ENCODE measurements around the gene TRABD2B.

The TRABD2B gene

DNA sequence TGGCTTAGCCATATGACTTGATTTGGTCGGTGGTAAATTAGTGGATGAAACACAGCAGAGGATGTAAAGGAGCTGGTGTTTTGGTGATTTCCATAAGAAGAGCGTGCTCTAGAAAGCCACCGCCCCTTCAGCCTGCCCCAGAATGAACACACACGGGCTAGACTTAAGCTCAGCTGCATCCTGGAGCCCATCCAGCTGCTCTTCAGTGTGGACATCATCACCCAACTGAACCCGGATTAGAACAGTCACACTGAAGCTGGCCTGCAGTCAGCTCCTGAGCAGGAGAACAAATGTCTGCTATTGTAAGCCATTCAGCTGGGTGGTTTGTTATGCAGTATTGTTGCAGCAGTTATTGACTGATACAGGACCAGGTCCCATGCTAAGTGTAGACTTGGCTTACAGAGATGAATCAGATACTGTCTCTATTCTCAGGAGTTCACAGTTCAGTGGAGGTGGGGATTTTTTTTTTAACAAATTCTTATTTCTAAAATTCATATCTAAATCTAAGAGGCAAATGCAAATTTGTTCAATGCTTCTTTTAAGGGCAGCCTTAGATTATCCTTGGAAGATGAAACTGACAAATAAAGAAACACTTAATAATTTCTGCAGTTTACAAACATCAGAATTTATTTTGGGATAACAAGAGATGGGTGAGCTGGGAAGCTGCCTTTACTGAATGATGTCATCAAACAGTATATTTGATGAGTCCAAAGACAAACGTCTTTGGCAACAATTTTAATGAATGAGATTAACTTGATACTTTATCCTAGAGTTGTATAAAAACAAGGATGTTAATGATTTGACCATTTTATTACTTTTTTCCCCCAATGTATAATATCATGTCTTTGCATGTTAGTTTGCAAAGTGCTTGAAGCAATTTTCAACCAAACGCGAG lies 251.2 kb downstream of the TRABD2B start:
- POLR2A ChIA-PET = no interaction called here
- no peak overlapping the region for H3K4me3 ChIP-seq (ENCODE audit: low read depth, low read length)
- CTCF ChIA-PET = interaction anchor here (0.7 to 2.4 kb wide), 5 partner anchors 8 to 357 kb away, joined by 3 to 11 read pairs (median 3); no protein-coding TSS in a partner anchor
- no peaks in the 10 kb centered on the region for H3K36me3 ChIP-seq (ENCODE audit: control insufficient read depth in 2 of 2, insufficient read depth in 1 of 2, low read length in 2 of 2)
- H3K9me3 ChIP-seq (ENCODE audit: control insufficient read depth, insufficient read depth, low read depth, low read length) = no peaks in the 10 kb centered on the region
- H3K27ac ChIP-seq (ENCODE audit: extremely low read depth, low read depth, low read length) = no peak overlapping the region
- no peaks in the 10 kb centered on the region for H3K4me1 ChIP-seq (ENCODE audit: control insufficient read depth, insufficient read depth, low read length)
- no peak for TF ChIP-seq OVOL3 (tag by site-specific recombination; IDR thresholded peaks at IDR 0.05)
- TF ChIP-seq, protein P1, sequence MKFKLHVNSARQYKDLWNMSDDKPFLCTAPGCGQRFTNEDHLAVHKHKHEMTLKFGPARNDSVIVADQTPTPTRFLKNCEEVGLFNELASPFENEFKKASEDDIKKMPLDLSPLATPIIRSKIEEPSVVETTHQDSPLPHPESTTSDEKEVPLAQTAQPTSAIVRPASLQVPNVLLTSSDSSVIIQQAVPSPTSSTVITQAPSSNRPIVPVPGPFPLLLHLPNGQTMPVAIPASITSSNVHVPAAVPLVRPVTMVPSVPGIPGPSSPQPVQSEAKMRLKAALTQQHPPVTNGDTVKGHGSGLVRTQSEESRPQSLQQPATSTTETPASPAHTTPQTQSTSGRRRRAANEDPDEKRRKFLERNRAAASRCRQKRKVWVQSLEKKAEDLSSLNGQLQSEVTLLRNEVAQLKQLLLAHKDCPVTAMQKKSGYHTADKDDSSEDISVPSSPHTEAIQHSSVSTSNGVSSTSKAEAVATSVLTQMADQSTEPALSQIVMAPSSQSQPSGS (tag by site-specific recombination; IDR thresholded peaks at IDR 0.05; ENCODE audit: low read depth) = peak; percentile 75

DNA sequence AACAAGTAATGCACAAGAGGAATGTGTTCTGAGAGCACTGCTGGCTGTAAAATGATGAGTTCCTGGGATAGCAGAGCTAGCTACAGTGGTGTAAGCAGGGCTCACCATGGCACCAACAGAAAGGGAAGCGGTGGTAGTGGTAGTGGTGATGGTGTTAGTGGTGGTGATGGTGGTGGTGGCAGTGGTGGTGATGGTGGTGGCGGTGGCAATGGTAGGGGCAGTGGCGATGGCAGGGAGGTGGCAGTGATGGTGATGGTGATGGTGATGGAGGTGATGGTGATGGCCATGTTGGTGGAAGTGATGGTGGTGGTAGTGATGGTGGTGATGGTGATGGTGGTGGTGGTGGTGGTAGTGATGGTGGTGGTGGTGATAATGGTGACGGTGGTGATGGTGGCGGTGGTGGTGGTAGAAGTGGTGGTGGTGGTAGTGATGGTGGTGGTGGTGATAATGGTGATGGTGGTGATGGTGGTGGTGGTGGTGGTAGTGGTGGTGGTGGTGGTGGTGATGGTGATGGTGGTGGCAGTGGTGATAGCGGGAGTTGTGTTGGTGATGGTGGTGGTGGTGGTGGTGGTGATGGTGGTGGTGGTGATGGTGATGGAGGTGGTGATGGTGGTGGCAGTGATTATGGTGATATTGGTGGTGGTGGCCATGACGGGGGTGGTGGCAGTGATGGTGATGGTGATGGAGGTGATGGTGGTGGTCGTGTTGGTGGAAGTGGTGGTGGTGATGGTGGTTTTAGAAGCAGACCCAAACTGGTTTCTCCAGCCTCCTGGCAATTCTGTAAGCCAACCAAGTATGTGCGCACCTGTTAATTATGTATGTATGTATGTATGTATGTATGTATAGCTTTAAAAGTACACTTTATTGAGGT lies 254.1 kb downstream of the TRABD2B start:
- Histone ChIP-seq H3K4me3 (ENCODE audit: low read depth, low read length) (no peak overlapping the region), H3K36me3 (ENCODE audit: control insufficient read depth in 2 of 2, insufficient read depth in 1 of 2, low read length in 2 of 2) (no peaks in the 10 kb centered on the region), H3K27ac (ENCODE audit: extremely low read depth, low read depth, low read length) (no peak overlapping the region), H3K9me3 (ENCODE audit: control insufficient read depth, insufficient read depth, low read depth, low read length) (no peaks in the 10 kb centered on the region), H3K4me1 (ENCODE audit: control insufficient read depth, insufficient read depth, low read length) (no peaks in the 10 kb centered on the region)
- TF ChIP-seq, protein P2, sequence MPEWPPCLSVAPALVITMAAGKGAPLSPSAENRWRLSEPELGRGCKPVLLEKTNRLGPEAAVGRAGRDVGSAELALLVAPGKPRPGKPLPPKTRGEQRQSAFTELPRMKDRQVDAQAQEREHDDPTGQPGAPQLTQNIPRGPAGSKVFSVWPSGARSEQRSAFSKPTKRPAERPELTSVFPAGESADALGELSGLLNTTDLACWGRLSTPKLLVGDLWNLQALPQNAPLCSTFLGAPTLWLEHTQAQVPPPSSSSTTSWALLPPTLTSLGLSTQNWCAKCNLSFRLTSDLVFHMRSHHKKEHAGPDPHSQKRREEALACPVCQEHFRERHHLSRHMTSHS (tag by site-specific recombination; IDR thresholded peaks at IDR 0.05) = no peak
- TF ChIP-seq, protein P3, sequence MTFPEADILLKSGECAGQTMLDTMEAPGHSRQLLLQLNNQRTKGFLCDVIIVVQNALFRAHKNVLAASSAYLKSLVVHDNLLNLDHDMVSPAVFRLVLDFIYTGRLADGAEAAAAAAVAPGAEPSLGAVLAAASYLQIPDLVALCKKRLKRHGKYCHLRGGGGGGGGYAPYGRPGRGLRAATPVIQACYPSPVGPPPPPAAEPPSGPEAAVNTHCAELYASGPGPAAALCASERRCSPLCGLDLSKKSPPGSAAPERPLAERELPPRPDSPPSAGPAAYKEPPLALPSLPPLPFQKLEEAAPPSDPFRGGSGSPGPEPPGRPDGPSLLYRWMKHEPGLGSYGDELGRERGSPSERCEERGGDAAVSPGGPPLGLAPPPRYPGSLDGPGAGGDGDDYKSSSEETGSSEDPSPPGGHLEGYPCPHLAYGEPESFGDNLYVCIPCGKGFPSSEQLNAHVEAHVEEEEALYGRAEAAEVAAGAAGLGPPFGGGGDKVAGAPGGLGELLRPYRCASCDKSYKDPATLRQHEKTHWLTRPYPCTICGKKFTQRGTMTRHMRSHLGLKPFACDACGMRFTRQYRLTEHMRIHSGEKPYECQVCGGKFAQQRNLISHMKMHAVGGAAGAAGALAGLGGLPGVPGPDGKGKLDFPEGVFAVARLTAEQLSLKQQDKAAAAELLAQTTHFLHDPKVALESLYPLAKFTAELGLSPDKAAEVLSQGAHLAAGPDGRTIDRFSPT (tag by site-specific recombination; IDR thresholded peaks at IDR 0.05) = no peak
- TF ChIP-seq ZNF175 (tag by site-specific recombination; IDR thresholded peaks at IDR 0.05) (no peak), ZNF561 (tag by site-specific recombination; IDR thresholded peaks at IDR 0.05; ENCODE audit: borderline replicate concordance) (no peak), ZNF654 (tag by site-specific recombination; IDR thresholded peaks at IDR 0.05; ENCODE audit: low read depth) (no peak), ZNF112 (tag by site-specific recombination; IDR thresholded peaks at IDR 0.05) (no peak), ZNF530 (tag by site-specific recombination; IDR thresholded peaks at IDR 0.05; ENCODE audit: low read depth) (no peak), ZNF121 (tag by site-specific recombination; IDR thresholded peaks at IDR 0.05) (no peak)
- ChIA-PET POLR2A (no interaction called here), CTCF (interaction anchor here (1.6 to 1.7 kb wide), 3 partner anchors 12 to 459 kb away, joined by 5 to 7 read pairs (median 6); no protein-coding TSS in a partner anchor)

DNA sequence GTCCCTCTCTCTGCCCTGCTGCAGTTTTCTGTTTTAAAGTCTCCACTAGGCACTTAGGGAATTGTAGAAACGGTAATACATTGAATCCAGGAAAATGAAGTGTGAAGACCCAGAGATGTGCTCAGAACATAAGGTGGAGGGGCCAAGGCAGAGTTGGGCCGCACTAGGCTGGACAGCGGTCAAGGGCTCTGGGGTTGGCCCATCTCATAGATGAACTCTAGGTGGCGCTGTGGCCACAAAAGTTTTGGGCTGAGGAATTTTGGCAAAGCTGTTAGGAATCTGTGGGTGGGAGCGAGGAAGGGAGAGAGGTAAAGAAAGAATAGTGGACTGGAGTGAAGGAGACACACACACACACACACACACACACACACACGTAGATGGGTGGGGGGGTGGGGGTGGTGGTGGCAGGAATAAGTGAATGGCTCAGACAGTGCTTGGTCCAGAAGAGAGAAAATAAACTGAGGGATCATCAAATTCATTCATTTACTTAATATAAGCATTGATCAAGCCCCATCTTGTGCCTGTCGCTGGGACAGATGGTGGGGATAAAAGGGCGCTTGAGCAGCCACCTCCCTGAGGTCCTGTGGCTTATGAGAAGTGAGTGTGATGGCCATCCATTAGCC lies 258.5 kb downstream of the TRABD2B start:
- no peaks in the 10 kb centered on the region for H3K4me1 ChIP-seq (ENCODE audit: control insufficient read depth, insufficient read depth, low read length)
- H3K9me3 ChIP-seq (ENCODE audit: control insufficient read depth, insufficient read depth, low read depth, low read length) = no peaks in the 10 kb centered on the region
- ChIA-PET POLR2A (no interaction called here), CTCF (interaction anchor here (0.7 to 4.2 kb wide), 21 partner anchors 9 to 549 kb away, joined by 3 to 34 read pairs (median 4); partner anchors contain the start of genes PDZK1IP1 and TRABD2B)
- H3K27ac ChIP-seq (ENCODE audit: extremely low read depth, low read depth, low read length) = no peak overlapping the region
- no peaks in the 10 kb centered on the region for H3K36me3 ChIP-seq (ENCODE audit: control insufficient read depth in 2 of 2, insufficient read depth in 1 of 2, low read length in 2 of 2)
- no peak overlapping the region for H3K4me3 ChIP-seq (ENCODE audit: low read depth, low read length)
- TF ChIP-seq FEZF1 (tag by site-specific recombination; IDR thresholded peaks at IDR 0.05) (no peak), ZNF529 (tag by site-specific recombination; IDR thresholded peaks at IDR 0.05; ENCODE audit: insufficient replicate concordance) (no peak), IKZF3 (tag by site-specific recombination; IDR thresholded peaks at IDR 0.05) (no peak), ZNF292 (tag by site-specific recombination; IDR thresholded peaks at IDR 0.05; ENCODE audit: borderline replicate concordance, low read depth) (no peak), ZNF19 (tag by site-specific recombination; IDR thresholded peaks at IDR 0.05; ENCODE audit: low read depth) (no peak), PRDM1 (tag by site-specific recombination; IDR thresholded peaks at IDR 0.05) (no peak), EGR2 (tag by site-specific recombination; IDR thresholded peaks at IDR 0.05; ENCODE audit: low read depth) (0 out of 2 replicates have a peak, but pooled peaks have one; percentile 21)
- TF ChIP-seq, protein P4, sequence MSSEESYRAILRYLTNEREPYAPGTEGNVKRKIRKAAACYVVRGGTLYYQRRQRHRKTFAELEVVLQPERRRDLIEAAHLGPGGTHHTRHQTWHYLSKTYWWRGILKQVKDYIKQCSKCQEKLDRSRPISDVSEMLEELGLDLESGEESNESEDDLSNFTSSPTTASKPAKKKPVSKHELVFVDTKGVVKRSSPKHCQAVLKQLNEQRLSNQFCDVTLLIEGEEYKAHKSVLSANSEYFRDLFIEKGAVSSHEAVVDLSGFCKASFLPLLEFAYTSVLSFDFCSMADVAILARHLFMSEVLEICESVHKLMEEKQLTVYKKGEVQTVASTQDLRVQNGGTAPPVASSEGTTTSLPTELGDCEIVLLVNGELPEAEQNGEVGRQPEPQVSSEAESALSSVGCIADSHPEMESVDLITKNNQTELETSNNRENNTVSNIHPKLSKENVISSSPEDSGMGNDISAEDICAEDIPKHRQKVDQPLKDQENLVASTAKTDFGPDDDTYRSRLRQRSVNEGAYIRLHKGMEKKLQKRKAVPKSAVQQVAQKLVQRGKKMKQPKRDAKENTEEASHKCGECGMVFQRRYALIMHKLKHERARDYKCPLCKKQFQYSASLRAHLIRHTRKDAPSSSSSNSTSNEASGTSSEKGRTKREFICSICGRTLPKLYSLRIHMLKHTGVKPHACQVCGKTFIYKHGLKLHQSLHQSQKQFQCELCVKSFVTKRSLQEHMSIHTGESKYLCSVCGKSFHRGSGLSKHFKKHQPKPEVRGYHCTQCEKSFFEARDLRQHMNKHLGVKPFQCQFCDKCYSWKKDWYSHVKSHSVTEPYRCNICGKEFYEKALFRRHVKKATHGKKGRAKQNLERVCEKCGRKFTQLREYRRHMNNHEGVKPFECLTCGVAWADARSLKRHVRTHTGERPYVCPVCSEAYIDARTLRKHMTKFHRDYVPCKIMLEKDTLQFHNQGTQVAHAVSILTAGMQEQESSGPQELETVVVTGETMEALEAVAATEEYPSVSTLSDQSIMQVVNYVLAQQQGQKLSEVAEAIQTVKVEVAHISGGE (tag by site-specific recombination; conservative IDR thresholded peaks at IDR 0.05; ENCODE audit: low read depth) = no peak
